WI38 (cell line): ENCODE data around the gene TENT4B.
"Not testable (repeated sequence)": the region's sequence is repeated elsewhere in the genome, so short reads cannot be mapped to it uniquely, and the experiment has no call there.

Experiments used
- H3K4me3 ChIP-seq: 2 replicates; pipeline ENCODE4 v1.5.1; 2011; ENCODE audit warnings: low read depth, mild to moderate bottlenecking, control low read depth, low read length
- TF ChIP-seq, protein P1 (sequence below): IDR thresholded peaks from 2 replicates; pipeline ENCODE4 v1.5.1; 2012; ENCODE audit warnings: low read depth, mild to moderate bottlenecking, control low read depth, low read length

TENT4B gene

DNA sequence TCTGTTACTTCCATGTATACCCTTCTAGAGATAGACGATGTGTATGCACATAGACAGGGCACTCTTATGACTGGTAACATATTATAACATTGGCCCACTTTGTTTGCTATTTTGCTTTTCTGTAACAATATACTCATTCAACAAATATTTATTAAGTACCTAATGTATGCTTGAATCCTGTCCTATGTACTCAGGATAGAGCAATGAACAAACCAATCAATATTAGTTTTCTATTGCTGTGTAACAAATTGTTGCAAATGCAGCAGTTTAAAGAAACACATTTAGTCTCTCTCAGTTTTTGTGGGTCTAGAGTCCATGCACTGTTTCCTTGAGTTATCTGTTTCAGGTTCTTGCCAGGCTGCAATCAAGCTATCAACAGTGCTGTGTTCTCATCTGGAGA is 29.7 kb upstream of the TENT4B start:
- TF ChIP-seq, protein P1, sequence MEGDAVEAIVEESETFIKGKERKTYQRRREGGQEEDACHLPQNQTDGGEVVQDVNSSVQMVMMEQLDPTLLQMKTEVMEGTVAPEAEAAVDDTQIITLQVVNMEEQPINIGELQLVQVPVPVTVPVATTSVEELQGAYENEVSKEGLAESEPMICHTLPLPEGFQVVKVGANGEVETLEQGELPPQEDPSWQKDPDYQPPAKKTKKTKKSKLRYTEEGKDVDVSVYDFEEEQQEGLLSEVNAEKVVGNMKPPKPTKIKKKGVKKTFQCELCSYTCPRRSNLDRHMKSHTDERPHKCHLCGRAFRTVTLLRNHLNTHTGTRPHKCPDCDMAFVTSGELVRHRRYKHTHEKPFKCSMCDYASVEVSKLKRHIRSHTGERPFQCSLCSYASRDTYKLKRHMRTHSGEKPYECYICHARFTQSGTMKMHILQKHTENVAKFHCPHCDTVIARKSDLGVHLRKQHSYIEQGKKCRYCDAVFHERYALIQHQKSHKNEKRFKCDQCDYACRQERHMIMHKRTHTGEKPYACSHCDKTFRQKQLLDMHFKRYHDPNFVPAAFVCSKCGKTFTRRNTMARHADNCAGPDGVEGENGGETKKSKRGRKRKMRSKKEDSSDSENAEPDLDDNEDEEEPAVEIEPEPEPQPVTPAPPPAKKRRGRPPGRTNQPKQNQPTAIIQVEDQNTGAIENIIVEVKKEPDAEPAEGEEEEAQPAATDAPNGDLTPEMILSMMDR: no peak

DNA sequence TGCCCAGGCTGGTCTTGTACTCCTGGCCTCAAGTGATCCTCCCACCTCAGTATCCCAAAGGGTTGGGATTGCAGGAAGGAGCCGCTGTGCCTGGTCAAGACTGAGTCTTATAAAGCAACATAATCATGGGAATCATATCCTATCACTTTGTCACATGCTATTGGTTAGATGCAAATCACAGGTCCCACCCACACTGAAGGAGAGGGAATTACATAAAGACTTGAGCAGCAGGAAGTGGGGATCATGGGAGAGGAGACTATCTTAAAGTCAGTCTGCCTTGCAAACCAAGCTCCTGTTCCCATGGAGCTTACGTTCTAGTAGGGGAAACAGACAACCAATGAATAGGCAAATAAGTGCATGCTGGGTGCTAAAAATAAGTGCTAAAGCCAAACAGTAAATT is 28.3 kb upstream of the TENT4B start:
- H3K4me3 ChIP-seq: no peak overlapping the region
- TF ChIP-seq, protein P1: no peak

More for the DNA sequence above, 29.7 kb upstream of the TENT4B start:
- H3K4me3 ChIP-seq: no peak overlapping the region

DNA sequence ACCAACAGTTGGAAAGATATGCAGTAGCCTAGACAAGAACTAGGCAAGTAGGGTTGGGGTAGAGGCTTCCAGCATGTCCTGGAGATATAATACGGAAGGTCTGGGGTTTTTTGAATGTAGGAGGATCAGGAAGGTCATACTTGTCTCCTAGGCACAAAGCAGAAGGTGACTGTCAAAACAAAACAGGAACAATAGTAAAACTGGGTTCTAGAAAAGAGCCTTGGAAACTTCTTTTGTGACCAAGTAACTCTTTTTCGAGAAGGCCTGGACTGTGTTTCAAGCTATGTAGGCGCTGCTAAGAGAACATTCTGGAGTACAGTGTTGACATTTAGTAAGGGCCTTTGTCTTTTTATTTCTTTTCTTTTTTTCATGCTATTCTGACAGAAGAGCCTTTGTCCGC is 26.9 kb upstream of the TENT4B start:
- TF ChIP-seq, protein P1: no peak
- H3K4me3 ChIP-seq: no peak overlapping the region

DNA sequence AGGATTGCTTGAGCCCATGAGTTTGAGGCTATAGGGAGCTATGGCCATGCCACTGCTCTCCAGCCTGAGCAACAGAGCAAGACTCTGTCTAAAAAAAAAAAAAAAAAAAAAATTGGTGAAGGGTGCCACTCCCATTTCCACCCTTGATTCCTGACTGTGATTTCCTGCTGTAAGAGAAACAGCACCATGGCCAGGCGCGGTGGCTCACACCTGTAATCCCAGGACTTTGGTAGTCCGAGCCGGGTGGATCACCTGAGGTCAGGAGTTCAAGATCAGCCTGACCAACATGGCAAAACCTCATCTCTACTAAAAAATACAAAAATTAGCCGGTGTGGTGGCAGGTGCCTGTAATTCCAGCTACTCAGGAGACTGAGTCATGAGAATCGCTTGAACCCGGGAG is 20.5 kb upstream of the TENT4B start:
- not testable (repeated sequence) for H3K4me3 ChIP-seq

DNA sequence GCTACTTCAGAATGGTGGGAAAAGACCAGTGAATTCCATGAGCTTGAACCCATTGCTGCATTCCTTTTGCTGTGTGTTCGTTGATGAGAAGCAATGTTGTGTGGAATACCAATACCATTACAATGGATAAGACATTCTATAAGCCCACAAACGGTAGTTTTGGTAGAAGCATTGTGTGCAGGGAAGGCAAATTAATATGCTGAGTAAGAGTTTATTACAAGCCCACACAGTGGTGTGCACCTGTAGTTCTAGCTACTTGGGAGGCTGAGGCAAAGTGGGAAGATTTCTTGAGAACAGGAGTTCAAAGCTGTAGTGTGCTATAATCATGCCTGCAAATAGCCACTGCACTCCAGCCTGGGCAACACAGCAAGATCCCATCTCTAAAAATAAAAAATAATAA is 19.9 kb upstream of the TENT4B start:
- H3K4me3 ChIP-seq: no peak overlapping the region
- TF ChIP-seq, protein P1: no peak

DNA sequence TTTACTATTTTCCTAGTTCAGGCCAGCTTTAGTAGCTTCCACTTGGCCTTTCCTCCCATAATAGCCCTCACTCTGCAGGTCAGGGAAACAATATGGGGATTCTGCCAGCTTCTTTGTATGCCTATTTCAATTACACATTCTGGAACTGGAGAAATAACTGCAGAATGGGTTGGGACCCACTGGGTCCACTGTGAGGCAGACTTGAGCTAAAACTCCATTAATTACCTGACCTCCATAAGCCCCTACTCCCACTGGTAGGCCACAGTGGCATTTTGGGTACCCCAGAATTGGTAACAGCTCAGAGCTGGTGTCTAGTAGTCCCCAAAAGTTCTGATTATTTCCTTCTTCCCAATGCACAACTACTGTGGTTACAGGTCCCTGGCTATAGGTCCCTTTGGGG is 16.7 kb upstream of the TENT4B start:
- no peak overlapping the region for H3K4me3 ChIP-seq
- TF ChIP-seq, protein P1: no peak

DNA sequence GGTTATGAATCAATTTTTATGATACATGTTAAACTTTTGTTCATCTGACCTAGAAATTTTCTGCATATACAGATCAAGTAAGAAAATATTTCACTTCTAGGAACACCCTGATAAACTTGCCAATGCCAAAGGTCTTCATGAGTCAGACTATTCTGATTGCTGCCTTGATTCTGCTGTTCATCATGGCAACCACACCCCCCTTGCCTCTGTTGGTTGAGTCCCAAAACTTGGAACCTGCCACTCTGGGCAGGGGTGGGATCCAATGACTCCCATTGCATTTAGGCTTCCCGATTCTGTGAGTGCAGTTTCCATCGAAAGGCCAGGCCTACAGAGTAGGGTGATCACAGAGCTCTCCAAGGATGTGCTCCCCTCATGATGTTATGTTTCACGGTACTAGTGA is 15.8 kb upstream of the TENT4B start:
- H3K4me3 ChIP-seq: no peak overlapping the region
- TF ChIP-seq, protein P1: no peak

DNA sequence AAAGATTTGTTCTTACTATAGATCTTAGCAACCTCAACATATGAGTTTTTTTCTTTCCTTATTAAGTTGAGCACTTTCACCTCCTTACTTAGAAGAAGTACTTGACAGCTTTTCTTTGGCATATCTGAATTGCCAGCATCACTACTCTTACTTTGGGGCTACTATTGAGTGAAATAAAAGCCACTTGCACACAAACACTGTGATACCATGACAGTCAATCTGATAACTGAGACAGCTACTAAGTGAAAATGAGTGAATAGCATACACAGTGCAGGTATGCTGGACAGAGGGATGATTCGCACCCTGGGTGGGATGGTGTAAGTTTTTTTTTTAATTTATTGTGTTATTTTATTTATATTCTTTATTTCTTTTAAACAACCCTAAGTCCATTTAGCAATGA is 13.5 kb upstream of the TENT4B start:
- TF ChIP-seq, protein P1: no peak
- no peak overlapping the region for H3K4me3 ChIP-seq
